Stimulated activated CD8-positive, alpha-beta memory T cell treated with anti-CD3 and anti-CD28 coated beads, Interleukin-7, amount 100 ng/mL, for 48 hours (primary cell): ENCODE data around the gene KCNK5.

Experiments
- DNase-seq, 2 donors: peaks; one replicate each; pipeline ENCODE4 v3.0.0-alpha.2; 2020; ENCODE audit warnings: low read depth in 1 of 2; ENCODE audit errors: extremely low read depth in 1 of 2

KCNK5 gene

GRCh38 chr6:39178235-39178634, 51.0 kb downstream of the KCNK5 start:
- DNase-seq = no peak

GRCh38 chr6:39177130-39177529, 52.1 kb downstream of the KCNK5 start:
- no peak for DNase-seq

- no peak for DNase-seq
Observed at GRCh38 chr6:39173270-39173669, 56.0 kb downstream of the KCNK5 start.

- DNase-seq = no peak
Observed at GRCh38 chr6:39172377-39172757, 56.9 kb downstream of the KCNK5 start.

- no peak for DNase-seq
Observed at GRCh38 chr6:39171489-39172376, 57.5 kb downstream of the KCNK5 start.

GRCh38 chr6:39170860-39171259, 58.4 kb downstream of the KCNK5 start:
- no peak for DNase-seq

- no peak for DNase-seq
Observed at GRCh38 chr6:39170389-39170788, 58.9 kb downstream of the KCNK5 start.

- DNase-seq = no peak
Observed at GRCh38 chr6:39169448-39170344, 59.6 kb downstream of the KCNK5 start.

- DNase-seq = no peak
Observed at GRCh38 chr6:39167866-39168625, 61.2 kb downstream of the KCNK5 start.

GRCh38 chr6:39167321-39167720, 62.0 kb downstream of the KCNK5 start:
- DNase-seq = no peak

- no peak for DNase-seq
Observed at GRCh38 chr6:39166912-39167290, 62.4 kb downstream of the KCNK5 start.

GRCh38 chr6:39166189-39166911, 62.9 kb downstream of the KCNK5 start:
- peak; percentile 60 to 71 for DNase-seq

- no peak for DNase-seq
Observed at GRCh38 chr6:39157511-39157910, 71.8 kb downstream of the KCNK5 start.

GRCh38 chr6:39156801-39157200, 72.5 kb downstream of the KCNK5 start:
- no peak for DNase-seq

GRCh38 chr6:39154705-39155104, 74.6 kb downstream of the KCNK5 start:
- DNase-seq = no peak

- peak in 1 of 2 donors; percentile 40 for DNase-seq
Observed at GRCh38 chr6:39153766-39154397, 75.4 kb downstream of the KCNK5 start.

- no peak for DNase-seq
Observed at GRCh38 chr6:39152262-39152661, 77.0 kb downstream of the KCNK5 start.

GRCh38 chr6:39151211-39151610, 78.1 kb downstream of the KCNK5 start:
- DNase-seq = no peak

- no peak for DNase-seq
Observed at GRCh38 chr6:39144481-39145173, 84.6 kb downstream of the KCNK5 start.
